Activated CD8-positive, alpha-beta T cell treated with anti-CD3 and anti-CD28 coated beads for 36 hours (primary cell): Measurements from ENCODE around the gene RABGEF1. TPM values are rescaled to one million over a fixed set of nuclear protein-coding genes. Genes with fewer than 3 reads are reported as not detected.

ENCODE experiments used
- ATAC-seq: fragments of 200-7000 bp; cut with Tn5 transposase; one replicate; pipeline ENCODE4 v1.10.0; 2021; ENCODE audit warnings: mild to moderate bottlenecking, moderate library complexity
- CTCF ChIA-PET: fragments of 350-600 bp; sonication (Branson Sonifier 250); formaldehyde crosslinking; loops from one replicate; lab custom pipeline; 2021; ENCODE audit warnings: antibody characterized with exemption; lab: Charles Lee
- POLR2A ChIA-PET: fragments of 350-600 bp; sonication (Branson Sonifier 250); formaldehyde crosslinking; loops from one replicate; lab custom pipeline; 2021; ENCODE audit warnings: antibody characterized with exemption; lab: Charles Lee
- DNase-seq: peaks from one replicate; pipeline ENCODE4 v3.0.0-alpha.2; 2020
- H3K27ac Mint-ChIP-seq: one replicate; pipeline ENCODE4 v1.8.0; 2021; ENCODE audit warnings: mild to moderate bottlenecking, mixed read lengths
- H3K27me3 Mint-ChIP-seq: one replicate; pipeline ENCODE4 v1.8.0; 2021; ENCODE audit warnings: mixed read lengths
- H3K36me3 Mint-ChIP-seq: one replicate; pipeline ENCODE4 v1.8.0; 2021; ENCODE audit warnings: low read depth, mixed read lengths
- H3K4me1 Mint-ChIP-seq: one replicate; pipeline ENCODE4 v1.8.0; 2021; ENCODE audit warnings: low read depth, mixed read lengths
- H3K4me3 Mint-ChIP-seq: one replicate; pipeline ENCODE4 v1.8.0; 2021; ENCODE audit warnings: mild to moderate bottlenecking, moderate library complexity, mixed read lengths
- H3K9me3 Mint-ChIP-seq: one replicate; pipeline ENCODE4 v1.8.0; 2021; ENCODE audit warnings: mixed read lengths
- intact Hi-C: fragments of 100-400 bp; cut with micrococcal nuclease; formaldehyde crosslinking; loops from one replicate; pipeline ENCODE4 v1.10.0; 2022
- total RNA-seq, 2 experiments: library from RNA; stranded (reverse); gene quantifications; one replicate each; pipeline ENCODE4 v1.2.3, GENCODE V29; 2021
- TF ChIP-seq, protein P1 (sequence below): fragments of 200-600 bp; IDR thresholded peaks from one replicate; pipeline ENCODE4 v1.8.0; 2022; ENCODE audit warnings: antibody characterized with exemption, mild to moderate bottlenecking

Gene RABGEF1
- total RNA-seq, 2 experiments from 2014 or later, result 17.5 to 19.2 TPM

DNA sequence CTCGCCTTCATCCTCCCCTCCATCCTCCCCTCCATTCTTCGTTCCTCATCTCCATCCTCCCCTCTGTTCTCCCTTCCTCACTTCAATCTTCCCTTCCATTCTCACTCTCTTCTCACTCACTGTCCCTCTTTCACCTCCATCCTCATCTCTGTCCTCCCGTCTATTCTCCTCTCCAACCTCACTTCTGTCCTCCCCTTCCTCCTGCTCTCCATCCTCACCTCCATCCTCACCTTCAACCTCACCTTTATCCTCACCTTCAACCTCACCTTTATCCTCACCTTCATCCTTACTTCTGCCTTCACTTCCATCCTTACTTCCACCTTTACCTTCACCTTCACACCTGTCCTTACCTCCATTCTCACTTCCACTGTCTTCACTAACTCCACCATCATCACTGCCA is 11.3 kb upstream of the RABGEF1 start:
- Mint-ChIP-seq H3K27ac (no peak overlapping the region), H3K4me1 (no peaks in the 10 kb centered on the region), H3K4me3 (no peak overlapping the region), H3K36me3 (peaks cover 12% of the 10 kb centered on the region), H3K9me3 (peaks cover 5% of the 10 kb centered on the region), H3K27me3 (no peaks in the 10 kb centered on the region)
- DNase-seq, result no peak
- ChIA-PET CTCF (no interaction called here), POLR2A (no interaction called here)
- intact Hi-C loops, result no loop called here
- TF ChIP-seq, protein P1, sequence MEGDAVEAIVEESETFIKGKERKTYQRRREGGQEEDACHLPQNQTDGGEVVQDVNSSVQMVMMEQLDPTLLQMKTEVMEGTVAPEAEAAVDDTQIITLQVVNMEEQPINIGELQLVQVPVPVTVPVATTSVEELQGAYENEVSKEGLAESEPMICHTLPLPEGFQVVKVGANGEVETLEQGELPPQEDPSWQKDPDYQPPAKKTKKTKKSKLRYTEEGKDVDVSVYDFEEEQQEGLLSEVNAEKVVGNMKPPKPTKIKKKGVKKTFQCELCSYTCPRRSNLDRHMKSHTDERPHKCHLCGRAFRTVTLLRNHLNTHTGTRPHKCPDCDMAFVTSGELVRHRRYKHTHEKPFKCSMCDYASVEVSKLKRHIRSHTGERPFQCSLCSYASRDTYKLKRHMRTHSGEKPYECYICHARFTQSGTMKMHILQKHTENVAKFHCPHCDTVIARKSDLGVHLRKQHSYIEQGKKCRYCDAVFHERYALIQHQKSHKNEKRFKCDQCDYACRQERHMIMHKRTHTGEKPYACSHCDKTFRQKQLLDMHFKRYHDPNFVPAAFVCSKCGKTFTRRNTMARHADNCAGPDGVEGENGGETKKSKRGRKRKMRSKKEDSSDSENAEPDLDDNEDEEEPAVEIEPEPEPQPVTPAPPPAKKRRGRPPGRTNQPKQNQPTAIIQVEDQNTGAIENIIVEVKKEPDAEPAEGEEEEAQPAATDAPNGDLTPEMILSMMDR, result no peak
- ATAC-seq, result no peak

DNA sequence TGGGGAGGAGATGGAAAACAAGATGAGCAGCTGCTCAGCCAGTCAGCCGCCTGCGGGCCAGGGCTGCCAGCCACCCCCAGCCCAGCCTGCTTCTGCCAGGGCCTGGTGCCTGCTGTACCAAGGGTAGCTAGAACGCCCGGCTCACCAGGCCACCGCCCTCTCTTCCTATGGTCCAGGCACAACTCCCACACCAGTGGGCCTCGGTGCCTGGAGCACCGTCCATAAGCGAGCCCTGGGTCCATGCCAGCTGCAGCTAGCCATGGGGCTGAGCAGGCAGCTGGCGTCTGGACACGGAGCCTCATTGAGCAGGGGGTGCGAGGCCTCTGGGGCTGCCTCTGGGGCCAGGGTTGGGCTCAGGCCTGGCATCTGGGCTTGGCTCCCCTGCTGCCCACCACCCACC is 8.5 kb upstream of the RABGEF1 start:
- intact Hi-C loops, result no loop called here
- POLR2A ChIA-PET, result no interaction called here

DNA sequence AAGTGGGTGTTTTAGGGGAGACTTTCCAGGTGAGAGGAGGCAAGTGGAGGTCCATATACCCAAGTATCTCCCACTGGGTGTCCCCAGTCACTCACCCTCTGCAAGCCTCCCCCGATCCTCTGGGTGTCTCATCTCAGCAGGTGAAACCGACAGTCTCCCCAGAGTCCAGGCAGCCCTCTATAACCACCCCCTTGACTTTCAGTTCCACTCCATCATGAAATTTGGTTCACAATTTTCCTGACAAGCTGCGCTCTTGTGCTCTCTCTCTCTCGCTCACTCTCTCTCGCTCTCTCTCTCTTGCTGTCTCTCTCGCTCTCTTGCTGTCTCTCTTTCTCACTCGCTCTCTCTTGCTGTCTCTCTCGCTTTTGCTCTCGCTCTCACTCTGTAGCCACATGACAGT is 8.1 kb upstream of the RABGEF1 start:
- Mint-ChIP-seq H3K27me3 (no peaks in the 10 kb centered on the region), H3K36me3 (peaks cover 16% of the 10 kb centered on the region), H3K4me1 (peaks cover 10% of the 10 kb centered on the region), H3K27ac (no peak overlapping the region), H3K9me3 (peaks cover 11% of the 10 kb centered on the region), H3K4me3 (no peak overlapping the region)
- no peak for DNase-seq
- ChIA-PET POLR2A (no interaction called here), CTCF (interaction anchor here (0.8 kb wide), 1 partner anchor 14 kb away, joined by 3 read pairs; no protein-coding TSS in a partner anchor)
- intact Hi-C loops, result no loop called here
- TF ChIP-seq, protein P1, result no peak
- no peak for ATAC-seq

More for the DNA sequence above, 8.5 kb upstream of the RABGEF1 start:
- Mint-ChIP-seq H3K36me3 (peaks cover 16% of the 10 kb centered on the region), H3K27ac (no peak overlapping the region), H3K4me3 (no peak overlapping the region), H3K4me1 (peaks cover 10% of the 10 kb centered on the region), H3K9me3 (peaks cover 11% of the 10 kb centered on the region), H3K27me3 (no peaks in the 10 kb centered on the region)
- ATAC-seq (no peak), DNase-seq (no peak)
- CTCF ChIA-PET, result no interaction called here
- TF ChIP-seq, protein P1, result no peak

DNA sequence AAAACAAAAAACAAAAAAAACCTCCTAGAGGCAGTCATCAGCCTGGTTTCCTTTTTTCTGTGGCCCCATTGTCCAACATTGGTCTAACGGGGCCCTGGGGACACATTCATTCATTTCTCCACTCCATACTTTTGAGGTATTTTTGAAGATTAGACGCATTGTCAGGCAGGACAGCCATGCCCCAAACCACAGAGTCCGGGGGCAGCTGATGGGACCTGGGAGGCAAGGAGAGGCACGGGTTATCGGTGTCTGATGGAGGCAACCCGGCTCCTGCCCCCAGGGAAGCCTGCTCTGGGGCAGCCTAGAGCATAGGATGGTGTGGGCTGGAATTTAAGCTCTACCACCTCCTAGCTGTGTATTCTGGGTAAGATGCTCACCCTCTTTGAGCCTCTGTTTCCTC is 6.5 kb upstream of the RABGEF1 start:
- ChIA-PET POLR2A (no interaction called here), CTCF (no interaction called here)
- Mint-ChIP-seq H3K27me3 (no peaks in the 10 kb centered on the region), H3K4me1 (peaks cover 16% of the 10 kb centered on the region), H3K9me3 (peaks cover 11% of the 10 kb centered on the region), H3K36me3 (peaks cover 16% of the 10 kb centered on the region), H3K4me3 (no peak overlapping the region), H3K27ac (no peak overlapping the region)
- intact Hi-C loops, result no loop called here
- TF ChIP-seq, protein P1, result no peak
- DNase-seq (no peak), ATAC-seq (no peak)

DNA sequence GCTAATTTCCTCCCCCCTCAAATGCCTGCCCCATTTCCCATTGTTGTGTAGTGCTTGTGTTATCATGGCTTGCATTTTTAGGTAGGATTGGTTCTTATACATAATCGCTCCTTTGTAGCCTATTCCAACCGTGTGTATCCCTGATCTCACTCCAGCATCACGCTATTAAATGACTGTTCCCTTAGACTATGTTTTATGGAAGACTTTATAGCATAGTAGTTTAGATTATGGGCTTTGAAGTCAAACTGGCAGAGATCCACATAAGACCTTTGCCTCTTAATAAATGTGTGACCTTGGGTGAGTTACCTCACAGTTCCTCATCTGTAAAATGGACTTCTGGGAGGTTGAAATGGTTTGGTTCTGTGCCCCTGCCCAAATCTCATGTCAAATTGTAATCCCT is 5.4 kb upstream of the RABGEF1 start:
- ATAC-seq, result no peak
- no peak for DNase-seq
- Mint-ChIP-seq H3K36me3 (peaks cover 16% of the 10 kb centered on the region), H3K4me1 (peaks cover 21% of the 10 kb centered on the region), H3K27me3 (no peaks in the 10 kb centered on the region), H3K27ac (peak overlapping the region; percentile 16), H3K4me3 (no peak overlapping the region), H3K9me3 (peaks cover 11% of the 10 kb centered on the region)
- TF ChIP-seq, protein P1, result no peak
- intact Hi-C loops, result no loop called here
- CTCF ChIA-PET, result no interaction called here
- POLR2A ChIA-PET, result no interaction called here
